Astrocyte (in vitro differentiated cells and primary cell): Measurements from ENCODE around the gene PACSIN3.

Source experiments
- CTCF ChIP-seq: IDR thresholded peaks from 2 replicates; pipeline ENCODE4 v1.5.1; 2011; ENCODE audit warnings: low read depth, mild to moderate bottlenecking, inconsistent platforms, low read length, moderate library complexity; ENCODE audit not compliant: insufficient read depth
- EZH2 ChIP-seq: IDR thresholded peaks from 2 replicates; pipeline ENCODE4 v1.6.1; 2012; ENCODE audit warnings: mild to moderate bottlenecking, low read length, inconsistent platforms; ENCODE audit not compliant: insufficient read depth

DNA sequence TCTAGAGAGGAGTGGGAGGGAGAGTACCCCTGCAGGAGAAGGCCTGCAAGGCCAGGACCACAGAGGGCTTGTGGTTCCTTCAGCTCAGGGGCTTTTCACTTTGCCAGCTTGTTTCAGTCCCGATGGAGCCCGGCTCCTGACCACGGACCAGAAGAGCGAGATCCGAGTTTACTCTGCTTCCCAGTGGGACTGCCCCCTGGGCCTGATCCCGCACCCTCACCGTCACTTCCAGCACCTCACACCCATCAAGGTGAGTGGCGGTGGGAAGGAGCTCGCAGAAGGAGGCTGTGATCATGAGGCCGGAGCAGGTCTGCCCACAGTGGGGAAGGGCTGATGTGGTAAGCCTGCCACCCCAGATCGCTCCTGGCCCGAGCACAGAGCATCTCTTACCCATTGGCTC lies 48.9 kb upstream of the PACSIN3 start:
- TF ChIP-seq EZH2 (no peak), CTCF (no peak)
